ENCODE measurements around the gene PXDN.

DNA sequence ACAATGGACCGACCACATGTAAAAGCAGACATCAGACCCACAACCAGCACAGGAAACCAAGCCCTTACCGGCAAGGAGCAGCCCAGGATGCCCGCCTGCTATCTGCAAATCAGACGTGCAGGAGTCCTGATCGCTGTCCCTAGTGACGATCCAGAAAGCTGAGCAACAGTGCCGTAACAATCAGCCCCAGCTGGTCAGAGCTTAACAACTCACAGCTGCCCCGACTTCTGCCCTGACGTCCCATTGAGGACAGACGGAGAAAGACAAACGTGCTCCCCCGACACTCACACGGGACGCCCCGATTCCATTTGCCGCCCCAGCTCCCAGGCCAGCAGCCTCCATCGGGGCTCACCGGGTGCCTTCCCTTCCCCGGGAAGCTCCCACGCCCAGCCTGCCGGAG is 39.8 kb upstream of the PXDN start:
- no peak for TF ChIP-seq POLR2A (IDR thresholded peaks at IDR 0.05; ENCODE audit: low read length)
- TF ChIP-seq GATA1 (IDR thresholded peaks at IDR 0.05; ENCODE audit: low read depth, low read length), result no peak
